ENCODE results near the gene GRXCR2. TPM values are rescaled to one million over a fixed set of nuclear protein-coding genes. Genes with fewer than 3 reads are reported as not detected.

GRXCR2 gene
- total RNA-seq, 1 experiment from 2014 or later = not detected

- H3K36me3 ChIP-seq (ENCODE audit: control insufficient read depth in 1 of 2, insufficient read depth in 2 of 2, low read length in 2 of 2) = no peaks in the 10 kb centered on the region
- no peak overlapping the region for H2AFZ ChIP-seq (ENCODE audit: low read depth, low read length, poor library complexity, severe bottlenecking)
- ChIA-PET RAD21 (ENCODE audit: low non-redundant PET in 1 of 2, low total read pairs in 2 of 2, uncharacterized antibody in 2 of 2, unreplicated experiment in 2 of 2) (no interaction called here), POLR2A (no interaction called here), CTCF (no interaction called here)
- H3K9me3 ChIP-seq (ENCODE audit: control insufficient read depth in 1 of 2, insufficient read depth in 1 of 2, low read depth in 1 of 2, low read length in 2 of 2) = no peaks in the 10 kb centered on the region
- no TSS peak for BruUV-seq (replicated peaks)
- H3K4me2 ChIP-seq (ENCODE audit: low read length) = peak overlapping the region; percentile 41
- intact Hi-C loops (cut with micrococcal nuclease) = no loop called here
- H3K79me2 ChIP-seq (ENCODE audit: insufficient read depth, low read length) = no peaks in the 10 kb centered on the region
- H3K9me2 ChIP-seq (ENCODE audit: insufficient read depth) = no peaks in the 10 kb centered on the region
- H3K4me1 ChIP-seq (ENCODE audit: control insufficient read depth in 1 of 2, insufficient read depth in 2 of 2, low read length in 2 of 2) = peaks cover 0 to 12% of the 10 kb centered on the region in 2 experiments; a peak in 3 of 4 replicates
- no peak overlapping the region for H3K9ac ChIP-seq (ENCODE audit: low read length)
- H3K27me3 ChIP-seq (ENCODE audit: insufficient read depth, low read length) = no peaks in the 10 kb centered on the region
- no peak overlapping the region for H3K27ac ChIP-seq (ENCODE audit: low read depth, low read length)
- no peak overlapping the region for H3K4me3 ChIP-seq (replicated peaks in 1 of 2; ENCODE audit: low read depth in 1 of 2, low read length in 2 of 2)
- no peak for DNase-seq (ENCODE audit: low read depth, low spot score)
- ATAC-seq = 0 out of 2 replicates have a peak, but pooled peaks have one; percentile 44
- no peak for TF ChIP-seq POLR2A (IDR thresholded peaks at IDR 0.05; ENCODE audit: borderline replicate concordance, extremely low read depth, insufficient read depth, insufficient read length)
- peak; percentile 42; the same call in 1 of the 2 replicates for TF ChIP-seq EGR1 (IDR thresholded peaks at IDR 0.05; ENCODE audit: low read depth)
- H4K20me1 ChIP-seq (ENCODE audit: insufficient read depth) = no peaks in the 10 kb centered on the region
These were observed 44.5 kb upstream of the GRXCR2 start for GRCh38 chr5:145917288-145917687.

GRCh38 chr5:145915970-145916638 is 43.3 kb upstream of the GRXCR2 start:
- Histone ChIP-seq H3K9ac (ENCODE audit: low read length) (no peak overlapping the region), H3K4me3 (replicated peaks in 1 of 2; ENCODE audit: low read depth in 1 of 2, low read length in 2 of 2) (no peak overlapping the region), H3K79me2 (ENCODE audit: insufficient read depth, low read length) (no peaks in the 10 kb centered on the region), H2AFZ (ENCODE audit: low read depth, low read length, poor library complexity, severe bottlenecking) (no peak overlapping the region), H3K9me3 (ENCODE audit: control insufficient read depth in 1 of 2, insufficient read depth in 1 of 2, low read depth in 1 of 2, low read length in 2 of 2) (no peaks in the 10 kb centered on the region), H3K4me2 (ENCODE audit: low read length) (no peak overlapping the region), H3K4me1 (ENCODE audit: control insufficient read depth in 1 of 2, insufficient read depth in 2 of 2, low read length in 2 of 2) (peaks cover 0 to 8% of the 10 kb centered on the region in 2 experiments; a peak in 3 of 4 replicates), H3K9me2 (ENCODE audit: insufficient read depth) (no peaks in the 10 kb centered on the region), H3K27ac (ENCODE audit: low read depth, low read length) (no peak overlapping the region), H3K36me3 (ENCODE audit: control insufficient read depth in 1 of 2, insufficient read depth in 2 of 2, low read length in 2 of 2) (no peaks in the 10 kb centered on the region), H4K20me1 (ENCODE audit: insufficient read depth) (no peaks in the 10 kb centered on the region), H3K27me3 (ENCODE audit: insufficient read depth, low read length) (no peaks in the 10 kb centered on the region)
- ChIA-PET RAD21 (ENCODE audit: low non-redundant PET in 1 of 2, low total read pairs in 2 of 2, uncharacterized antibody in 2 of 2, unreplicated experiment in 2 of 2) (no interaction called here), CTCF (no interaction called here), POLR2A (no interaction called here)
- ATAC-seq (no peak), DNase-seq (ENCODE audit: low read depth, low spot score) (no peak)
- intact Hi-C loops (cut with micrococcal nuclease) = no loop called here
- BruUV-seq (replicated peaks) = no TSS peak
- TF ChIP-seq ZNF274 (IDR thresholded peaks at IDR 0.05; ENCODE audit: low read depth, low read length) (no peak), CBX3 (IDR thresholded peaks at IDR 0.05; ENCODE audit: low read depth) (no peak), YY1 (IDR thresholded peaks at IDR 0.05; ENCODE audit: extremely low read depth, insufficient replicate concordance, low read depth, low read length) (no peak), POLR2A (IDR thresholded peaks at IDR 0.05; ENCODE audit: borderline replicate concordance, extremely low read depth, insufficient read depth, insufficient read length) (no peak), EZH2phosphoT487 (IDR thresholded peaks at IDR 0.05; ENCODE audit: borderline replicate concordance) (no peak), POLR2AphosphoS5 (IDR thresholded peaks at IDR 0.05; ENCODE audit: low read depth, low read length) (no peak), TCF7L2 (IDR thresholded peaks at IDR 0.05; ENCODE audit: borderline replicate concordance, extremely low read depth, insufficient read depth, insufficient read length) (no peak), CTCF (IDR thresholded peaks at IDR 0.05 in 2 of 3, conservative IDR thresholded peaks at IDR 0.05 in 1 of 3; ENCODE audit: borderline replicate concordance in 1 of 3, insufficient read depth in 1 of 3, low read depth in 2 of 3, low read length in 2 of 3) (no peak), JUND (IDR thresholded peaks at IDR 0.05) (no peak), EGR1 (IDR thresholded peaks at IDR 0.05; ENCODE audit: low read depth) (no peak), REST (IDR thresholded peaks at IDR 0.05; ENCODE audit: low read depth) (no peak), RAD21 (IDR thresholded peaks at IDR 0.05; ENCODE audit: low read depth) (no peak), FOSL1 (IDR thresholded peaks at IDR 0.05; ENCODE audit: low read depth) (no peak), MAX (IDR thresholded peaks at IDR 0.05) (no peak), SRF (IDR thresholded peaks at IDR 0.05; ENCODE audit: low read depth) (no peak)

Measured in HCT116 (cell line).